K562 (cell line): Measurements from ENCODE around the gene IL17REL. TPM values are rescaled to one million over a fixed set of nuclear protein-coding genes. Genes with fewer than 3 reads are reported as not detected.
"Not testable (repeated sequence)": the region's sequence is repeated elsewhere in the genome, so short reads cannot be mapped to it uniquely, and the experiment has no call there.

Source experiments
- ATAC-seq: fragments of 200-7000 bp; cut with Tn5 transposase; 3 replicates; pipeline ENCODE4 v1.9.1; 2020; ENCODE audit warnings: moderate library complexity
- BruUV-seq: library from RNA; stranded (reverse); fragments of 400-500 nt; replicated peaks from 2 replicates; lab custom pipeline; 2021; lab: Mats Ljungman, UMichigan
- CTCF ChIA-PET: fragments of 300-600 bp; formaldehyde crosslinking; extraction: SDS; loops from one replicate; lab custom pipeline; 2021; ENCODE audit warnings: low intra/inter-chr PET ratio; lab: Yijun Ruan, JAX
- POLR2A ChIA-PET: fragments of 300-600, 350-650 bp; sonication (Branson Sonifier 250); formaldehyde crosslinking; extraction: SDS; loops from one replicate; lab custom pipeline; 2021; ENCODE audit warnings: antibody characterized with exemption, inconsistent platforms; lab: Yijun Ruan, JAX
- DNase-seq, 4 experiments: peaks; one replicate each; pipeline versions ENCODE4 v3.0.0 to v3.0.0-alpha.2; 2011 to 2018; ENCODE audit warnings: low spot score in 3 of 4, mixed read lengths in 3 of 4; ENCODE audit errors: extremely low read depth in 1 of 4
- FAIRE-seq: peaks from 2 replicates; lab custom pipeline; 2011; peaks lifted over from hg19 to GRCh38; lab: Jason Lieb, UNC
- H2AFZ ChIP-seq: 2 replicates; pipeline ENCODE4 v1.6.0; 2011; ENCODE audit warnings: low read depth, low read length, control low read depth, inconsistent platforms
- H3K27ac ChIP-seq: fragments of 200-600 bp; 3 replicates; pipeline ENCODE4 v1.8.0; 2011; ENCODE audit warnings: low read depth, mild to moderate bottlenecking, control low read depth, inconsistent platforms, low read length, moderate library complexity, mixed read lengths; ENCODE audit errors: extremely low read depth
- H3K27me3 ChIP-seq, 2 experiments: fragments of 300-600 bp in 1 of 2; 2 replicates in 1 of 2; 3 replicates in 1 of 2; pipeline versions ENCODE4 v1.6.0 to v1.8.0; 2011; ENCODE audit warnings: inconsistent platforms in 2 of 2, low read length in 2 of 2, mild to moderate bottlenecking in 1 of 2, mixed read lengths in 1 of 2, moderate library complexity in 1 of 2; ENCODE audit not compliant: control insufficient read depth in 2 of 2, insufficient read depth in 2 of 2
- H3K36me3 ChIP-seq: fragments of 300-600 bp; 3 replicates; pipeline ENCODE4 v1.8.0; 2011; ENCODE audit warnings: mild to moderate bottlenecking, low read length, inconsistent platforms; ENCODE audit not compliant: control insufficient read depth, insufficient read depth
- H3K4me1 ChIP-seq, 2 experiments: fragments of 200-600 bp in 1 of 2; replicated peaks in 1 of 2; 2 replicates in 1 of 2; 3 replicates in 1 of 2; pipeline versions ENCODE4 v1.5.1 to v1.8.0; 2011; ENCODE audit warnings: inconsistent platforms in 2 of 2, low read length in 2 of 2, mild to moderate bottlenecking in 1 of 2, mixed read lengths in 1 of 2, moderate library complexity in 1 of 2; ENCODE audit not compliant: control insufficient read depth in 2 of 2, insufficient read depth in 2 of 2
- H3K4me2 ChIP-seq: 2 replicates; pipeline ENCODE4 v1.6.1; 2011; ENCODE audit warnings: low read length, control low read depth, inconsistent platforms, mixed read lengths; ENCODE audit not compliant: insufficient read depth
- H3K4me3 ChIP-seq: fragments of 200-600 bp; sonication (generic), shearing (Covaris generic); 2 replicates; pipeline ENCODE4 v1.5.1; 2016; ENCODE audit warnings: control low read depth, inconsistent platforms
- H3K79me2 ChIP-seq: fragments of 200-600 bp; 3 replicates; pipeline ENCODE4 v1.8.0; 2011; ENCODE audit warnings: low read length, inconsistent platforms; ENCODE audit not compliant: control insufficient read depth, insufficient read depth
- H3K9ac ChIP-seq, 2 experiments: 2 replicates each; pipeline versions ENCODE4 v1.6.0 to v1.6.1; 2011; ENCODE audit warnings: low read depth in 2 of 2, low read length in 2 of 2, control low read depth in 1 of 2, inconsistent platforms in 1 of 2, mild to moderate bottlenecking in 1 of 2, mixed read lengths in 1 of 2; ENCODE audit not compliant: insufficient read depth in 1 of 2
- H3K9me1 ChIP-seq: one replicate; pipeline ENCODE4 v1.6.0; 2011; ENCODE audit warnings: inconsistent platforms, mild to moderate bottlenecking, low read length, moderate library complexity; ENCODE audit not compliant: control insufficient read depth, insufficient read depth
- H3K9me3 ChIP-seq: replicated peaks from 2 replicates; pipeline ENCODE4 v1.5.1; 2011; ENCODE audit warnings: low read depth, low read length, inconsistent platforms; ENCODE audit not compliant: control insufficient read depth, insufficient read depth
- H4K20me1 ChIP-seq: replicated peaks from 2 replicates; pipeline ENCODE4 v1.6.1; 2011; ENCODE audit warnings: low read length, inconsistent platforms, mixed read lengths; ENCODE audit not compliant: control insufficient read depth, insufficient read depth
- NEUROD1 ChIP-seq: fragments of 150-350 bp; IDR thresholded peaks from 2 replicates; pipeline ENCODE4 v1.6.1; 2014; ENCODE audit warnings: borderline replicate concordance, low read length, low read depth; ENCODE audit not compliant: partially characterized antibody
- POLR2H ChIP-seq: IDR thresholded peaks from 2 replicates; pipeline ENCODE4 v1.6.1; 2016; ENCODE audit warnings: missing genetic modification characterization, low read depth, mild to moderate bottlenecking, control low read depth, missing compliant biosample characterization, moderate library complexity
- WGBS: fragments of 100-300 bp; shearing (Covaris generic); methylation state at CpG from one replicate; pipeline ENCODE4 v1.1.6; 2016; ENCODE audit warnings: low coverage, mixed read lengths; ENCODE audit not compliant: insufficient coverage; ENCODE audit errors: missing lambda C conversion rate; 5-methylcytosine and 5-hydroxymethylcytosine counted together
- in situ Hi-C: fragments of 300-500 bp; cut with MboI; formaldehyde crosslinking; loops from 4 replicates; pipeline ENCODE4 v1.15.0; 2018; ENCODE audit warnings: inconsistent platforms, mixed read lengths
- intact Hi-C: fragments of 100-400 bp; cut with micrococcal nuclease; formaldehyde crosslinking; loops from 2 replicates; pipeline ENCODE4 v1.14.2; 2022
- polyA plus RNA-seq, 8 experiments: library from polyadenylated mRNA; depleted of rRNA in 4 of 8; stranded (reverse) in 5 of 8; unstranded in 3 of 8; fragments of >200 nt; fragmentation: Nextera tagmentation in 2 of 8; fragmentation: Illumina TruSeq in 1 of 8; extraction: Ambion mirVana in 2 of 8; extraction: Trizol in 1 of 8; gene quantifications; 2 replicates each; pipeline versions ENCODE4 v1.2.1 to v1.2.3, GENCODE V29; 2011 to 2014; ENCODE audit warnings: inconsistent platforms in 1 of 8, missing spikeins in 1 of 8
- total RNA-seq, 7 experiments: library from RNA; depleted of rRNA in 6 of 7; stranded (reverse); fragments of >200 nt in 6 of 7; fragmentation: Illumina TruSeq in 2 of 7; extraction: Trizol in 2 of 7; gene quantifications; 2 replicates each; pipeline versions ENCODE4 v1.2.1 to v1.2.3, GENCODE V29; 2011 to 2021; ENCODE audit warnings: low replicate concordance in 1 of 7
- TF ChIP-seq, protein P1 (sequence below): sonication (generic); formaldehyde crosslinking; IDR thresholded peaks from 2 replicates; pipeline ENCODE4 v1.9.0; 2022; ENCODE audit warnings: mild to moderate bottlenecking, missing genetic modification reagents

The IL17REL gene
- total and polyA plus RNA-seq, 9 of the 15 experiments (the other 6 are each of a cell fraction or from before 2014, with no cell fraction given): 0.05 to 0.42 (median 0.11) TPM; not detected in 4

- TF ChIP-seq, protein P1, sequence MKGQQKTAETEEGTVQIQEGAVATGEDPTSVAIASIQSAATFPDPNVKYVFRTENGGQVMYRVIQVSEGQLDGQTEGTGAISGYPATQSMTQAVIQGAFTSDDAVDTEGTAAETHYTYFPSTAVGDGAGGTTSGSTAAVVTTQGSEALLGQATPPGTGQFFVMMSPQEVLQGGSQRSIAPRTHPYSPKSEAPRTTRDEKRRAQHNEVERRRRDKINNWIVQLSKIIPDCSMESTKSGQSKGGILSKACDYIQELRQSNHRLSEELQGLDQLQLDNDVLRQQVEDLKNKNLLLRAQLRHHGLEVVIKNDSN (CRISPR knock-in tag): no peak
- TF ChIP-seq POLR2H (tag) (no peak), NEUROD1 (no peak)
These were observed 29.2 kb downstream of the IL17REL start (continued) for GRCh38 chr22:49983148-49984042.

DNA sequence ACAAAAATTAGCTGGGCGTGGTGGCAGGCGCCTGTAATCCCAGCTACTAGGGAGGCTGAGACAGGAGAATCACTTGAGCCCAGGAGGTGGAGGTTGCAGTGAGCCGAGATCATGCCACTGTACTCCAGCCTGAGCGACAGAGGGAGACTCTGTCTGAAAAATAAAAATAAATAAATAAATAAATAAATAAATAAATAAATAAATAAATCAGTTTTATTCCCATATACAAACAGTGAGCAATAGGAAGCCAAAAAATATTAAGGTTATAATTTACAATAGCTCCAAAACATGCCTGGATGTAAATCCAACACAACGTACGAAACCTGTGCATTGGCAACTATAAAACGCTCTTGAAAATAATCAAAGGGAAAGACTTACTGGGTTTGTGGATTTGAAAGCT lies 30.8 kb downstream of the IL17REL start:
- H3K4me1 ChIP-seq, CTCF ChIA-PET, POLR2A ChIA-PET, H2AFZ ChIP-seq, H3K9ac ChIP-seq, H3K27me3 ChIP-seq, H3K79me2 ChIP-seq, BruUV-seq, H3K9me3 ChIP-seq, H3K4me3 ChIP-seq, H3K27ac ChIP-seq, H3K4me2 ChIP-seq, ATAC-seq, in situ Hi-C loops, H3K36me3 ChIP-seq, DNase-seq, intact Hi-C loops, FAIRE-seq, H3K9me1 ChIP-seq, H4K20me1 ChIP-seq: not testable (repeated sequence)
- 66% methylated on average over 7 of the region's 7 CpGs for WGBS
